Cardiac fibroblast (primary cell): ENCODE data around the gene UBE4B.

Experiments used
- DNase-seq, 2 donors: peaks; one replicate each; pipeline versions ENCODE4 v3.0.0 to v3.0.0-alpha.2; 2010; ENCODE audit warnings: low read depth in 2 of 2
- H3K4me3 ChIP-seq, 2 donors: replicated peaks in 1 of 2; 1 replicate in 1 of 2; 2 replicates in 1 of 2; pipeline ENCODE4 v1.5.1; 2011; ENCODE audit warnings: low read depth in 2 of 2, low read length in 2 of 2, mild to moderate bottlenecking in 2 of 2, moderate library complexity in 1 of 2
- CTCF ChIP-seq: IDR thresholded peaks from one replicate; pipeline ENCODE4 v1.5.1; 2011; ENCODE audit warnings: low read depth, mild to moderate bottlenecking, low read length, inconsistent platforms

UBE4B gene

GRCh38 chr1:10082785-10083479 is 50.2 kb downstream of the UBE4B start:
- peak in 1 of 2 donors; percentile 38 for DNase-seq
- no peak overlapping the region for H3K4me3 ChIP-seq
- TF ChIP-seq CTCF, result no peak

DNA sequence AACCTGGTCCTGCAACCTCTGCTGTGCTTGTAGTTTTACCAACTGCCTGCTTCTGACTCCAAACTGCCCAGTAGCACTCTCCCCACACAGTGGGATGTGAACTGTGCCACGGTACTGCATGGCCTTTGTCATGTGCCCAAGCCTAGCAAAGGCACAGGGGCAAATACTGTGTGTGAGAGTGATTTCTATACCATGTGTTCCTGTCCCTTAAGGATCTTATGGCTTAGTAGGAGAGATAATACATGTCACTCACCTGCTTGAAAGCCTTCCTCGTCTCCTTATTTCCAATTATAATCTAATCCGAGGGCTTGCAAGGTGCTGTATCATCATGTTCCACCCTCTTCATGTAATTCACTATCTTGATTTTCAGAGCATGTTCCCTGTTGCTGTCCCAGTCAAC is 51.3 kb downstream of the UBE4B start:
- DNase-seq, result no peak

GRCh38 chr1:10085076-10085475 is 52.3 kb downstream of the UBE4B start:
- TF ChIP-seq CTCF, result no peak
- no peak overlapping the region for H3K4me3 ChIP-seq
- no peak for DNase-seq

More for the DNA sequence above, 51.3 kb downstream of the UBE4B start:
- no peak for TF ChIP-seq CTCF
- no peak overlapping the region for H3K4me3 ChIP-seq

DNA sequence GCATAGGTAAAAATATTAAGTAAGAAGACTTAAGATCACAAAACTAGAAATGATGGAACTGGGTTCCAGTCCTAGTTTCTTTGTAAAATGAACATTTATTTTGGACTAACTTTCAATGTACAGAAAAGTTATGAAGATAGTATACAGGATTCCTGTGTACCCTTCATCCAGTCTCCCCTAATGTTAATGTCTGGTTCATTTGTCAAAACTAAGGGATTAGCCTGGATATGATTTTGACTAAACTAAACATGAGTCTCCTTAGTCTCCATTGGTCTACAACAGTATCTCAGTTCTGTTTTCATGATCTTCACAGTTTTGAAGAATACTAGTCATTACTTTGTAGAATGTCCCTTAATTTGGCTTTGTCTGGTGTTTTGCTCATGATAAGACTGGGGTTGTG is 54.5 kb downstream of the UBE4B start:
- no peak overlapping the region for H3K4me3 ChIP-seq
- no peak for DNase-seq
- no peak for TF ChIP-seq CTCF

DNA sequence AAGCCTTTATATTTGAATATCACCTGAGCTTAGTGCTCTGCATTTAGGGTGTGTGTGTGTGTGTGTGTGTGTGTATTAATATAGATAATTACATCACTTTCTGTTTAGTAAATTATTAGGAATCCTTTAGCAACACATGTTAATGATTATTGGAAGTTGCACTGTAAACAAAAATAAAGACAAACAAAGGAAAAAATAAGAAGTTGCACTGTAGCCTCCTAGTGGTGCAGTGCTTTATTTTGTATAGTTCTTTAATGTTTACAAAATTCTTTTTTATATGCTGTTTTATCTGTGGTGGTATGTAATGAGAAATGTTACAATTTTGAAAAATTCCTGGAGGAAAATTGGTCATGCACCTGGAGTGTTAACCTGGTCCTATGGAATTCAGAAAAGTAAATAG is 69.2 kb downstream of the UBE4B start:
- no peak overlapping the region for H3K4me3 ChIP-seq
- DNase-seq, result no peak
- TF ChIP-seq CTCF, result no peak

DNA sequence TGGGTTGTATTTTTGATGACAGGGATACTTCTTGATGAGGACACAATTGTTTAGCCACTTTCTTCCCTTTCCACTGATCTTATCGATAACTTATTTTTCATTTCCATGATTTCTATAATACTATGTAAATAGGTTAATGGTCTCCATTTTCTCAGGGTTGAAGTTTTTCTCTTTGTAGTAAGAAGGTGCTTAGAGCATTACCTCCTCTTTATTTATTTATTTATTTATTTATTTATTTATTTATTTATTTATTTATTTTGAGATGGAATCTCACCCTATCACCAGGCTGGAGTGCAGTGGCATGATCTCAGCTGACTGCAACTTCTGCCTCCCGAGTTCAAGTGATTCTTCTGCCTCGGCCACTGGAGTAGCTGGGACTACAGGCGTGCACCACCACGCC is 70.4 kb downstream of the UBE4B start:
- H3K4me3 ChIP-seq, result no peak overlapping the region
- no peak for DNase-seq
- no peak for TF ChIP-seq CTCF

DNA sequence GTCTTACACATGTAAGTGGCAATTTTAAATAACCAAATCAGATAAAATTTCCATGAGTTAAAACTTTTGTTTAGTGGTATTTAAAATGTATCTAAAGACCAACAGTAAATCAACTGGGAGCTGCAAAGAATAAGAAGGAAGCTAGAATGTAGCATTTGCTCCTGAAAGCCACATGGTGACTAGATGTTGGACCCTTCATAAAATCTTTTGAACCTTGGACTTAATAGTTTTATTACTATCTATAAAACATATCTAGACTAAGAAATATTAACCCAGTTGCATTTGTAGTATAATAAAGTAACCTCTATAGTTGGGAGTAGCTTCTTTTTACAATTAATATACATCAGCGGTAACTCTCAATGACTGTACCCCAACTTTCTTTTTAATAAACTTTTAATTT is 72.1 kb downstream of the UBE4B start:
- no peak for DNase-seq
- no peak for TF ChIP-seq CTCF
- H3K4me3 ChIP-seq, result no peak overlapping the region
